AG04450 (cell line): Measurements from ENCODE around the gene KCNJ15. TPM values are rescaled to one million over a fixed set of nuclear protein-coding genes. Genes with fewer than 3 reads are reported as not detected.

Experiments
- CTCF ChIA-PET: fragments of 300-600, 350-600 bp; formaldehyde crosslinking; extraction: SDS; loops from one replicate; lab custom pipeline; 2022; ENCODE audit warnings: antibody characterized with exemption, inconsistent platforms; lab: Charles Lee
- POLR2A ChIA-PET: fragments of 350-600 bp; formaldehyde crosslinking; extraction: SDS; loops from one replicate; lab custom pipeline; 2021; ENCODE audit warnings: antibody characterized with exemption, inconsistent platforms; lab: Yijun Ruan, JAX
- DNase-seq: peaks from one replicate; pipeline ENCODE4 v3.0.0-alpha.2; 2011; ENCODE audit warnings: low read depth, low spot score
- H3K27ac ChIP-seq: one replicate; pipeline ENCODE4 v1.5.1; 2012; ENCODE audit warnings: low read depth, low read length, control low read depth
- H3K27me3 ChIP-seq: one replicate; pipeline ENCODE4 v1.6.0; 2012; ENCODE audit warnings: low read length; ENCODE audit not compliant: control insufficient read depth, insufficient read depth
- H3K4me3 ChIP-seq: 2 replicates; pipeline ENCODE4 v1.5.1; 2011; ENCODE audit warnings: mild to moderate bottlenecking, low read depth, low read length, control low read depth
- H3K9me3 ChIP-seq: 2 replicates; pipeline ENCODE4 v1.5.1; 2012; ENCODE audit warnings: low read length; ENCODE audit not compliant: control insufficient read depth, insufficient read depth
- CTCF ChIP-seq: IDR thresholded peaks from 2 replicates; pipeline ENCODE4 v1.5.1; 2011; ENCODE audit warnings: low read depth, low read length, control low read depth, inconsistent platforms
- polyA plus RNA-seq: library from polyadenylated mRNA; depleted of rRNA; stranded (reverse); fragments of >200 nt; gene quantifications from 2 replicates; pipeline ENCODE4 v1.2.3, GENCODE V29; 2011

The KCNJ15 gene
- polyA plus RNA-seq, 1 experiment, result 0.07 TPM

- H3K27ac ChIP-seq, result no peak overlapping the region
- TF ChIP-seq CTCF, result no peak
- ChIA-PET POLR2A (no interaction called here), CTCF (interaction anchor here (2.0 kb wide), 1 partner anchor 41 kb away, joined by 6 read pairs; no protein-coding TSS in a partner anchor)
- H3K9me3 ChIP-seq, result no peaks in the 10 kb centered on the region
- no peak for DNase-seq
- no peak overlapping the region for H3K4me3 ChIP-seq
- H3K27me3 ChIP-seq, result no peaks in the 10 kb centered on the region
Measured at GRCh38 chr21:38260426-38260825, 3.6 kb downstream of the KCNJ15 start.

GRCh38 chr21:38261851-38262250, 5.1 kb downstream of the KCNJ15 start:
- H3K9me3 ChIP-seq, result no peaks in the 10 kb centered on the region
- TF ChIP-seq CTCF, result no peak
- no peaks in the 10 kb centered on the region for H3K27me3 ChIP-seq
- H3K27ac ChIP-seq, result no peak overlapping the region
- H3K4me3 ChIP-seq, result no peak overlapping the region
- ChIA-PET CTCF (interaction anchor here (0.8 kb wide), 1 partner anchor 42 kb away, joined by 3 read pairs; no protein-coding TSS in a partner anchor), POLR2A (no interaction called here)
- no peak for DNase-seq

GRCh38 chr21:38263493-38263892, 6.7 kb downstream of the KCNJ15 start:
- no peak for DNase-seq
- H3K27ac ChIP-seq, result no peak overlapping the region
- no peaks in the 10 kb centered on the region for H3K9me3 ChIP-seq
- no peak for TF ChIP-seq CTCF
- H3K27me3 ChIP-seq, result no peaks in the 10 kb centered on the region
- ChIA-PET POLR2A (no interaction called here), CTCF (no interaction called here)
- H3K4me3 ChIP-seq, result no peak overlapping the region

GRCh38 chr21:38264571-38264970, 7.8 kb downstream of the KCNJ15 start:
- ChIA-PET CTCF (no interaction called here), POLR2A (no interaction called here)
- no peak overlapping the region for H3K27ac ChIP-seq
- TF ChIP-seq CTCF, result no peak
- DNase-seq, result no peak
- H3K4me3 ChIP-seq, result no peak overlapping the region
- H3K27me3 ChIP-seq, result no peaks in the 10 kb centered on the region
- H3K9me3 ChIP-seq, result no peaks in the 10 kb centered on the region

- Histone ChIP-seq H3K9me3 (no peaks in the 10 kb centered on the region), H3K4me3 (no peak overlapping the region), H3K27ac (no peak overlapping the region), H3K27me3 (no peaks in the 10 kb centered on the region)
- DNase-seq, result no peak
- no peak for TF ChIP-seq CTCF
- CTCF ChIA-PET, result no interaction called here
- POLR2A ChIA-PET, result no interaction called here
Measured at GRCh38 chr21:38265166-38265565, 8.4 kb downstream of the KCNJ15 start.
